Ascending aorta (tissue), 2 donors: ENCODE data around the gene KIF2C. TPM values are rescaled to one million over a fixed set of nuclear protein-coding genes. Genes with fewer than 3 reads are reported as not detected.

Experiments
- DNase-seq, 2 donors: peaks; one replicate each; pipeline ENCODE4 v3.0.0-alpha.2; 2019; ENCODE audit warnings: low spot score in 2 of 2
- H3K27ac ChIP-seq, 2 donors: fragments of 200-600 bp; sonication (generic); one replicate each; pipeline ENCODE4 v1.5.1; 2016 to 2017; ENCODE audit warnings: mild to moderate bottlenecking in 1 of 2
- H3K27me3 ChIP-seq: fragments of 200-600 bp; sonication (generic); one replicate; pipeline ENCODE4 v1.5.1; 2017
- H3K36me3 ChIP-seq, 2 donors: fragments of 200-600 bp; sonication (generic); one replicate each; pipeline ENCODE4 v1.5.1; 2016
- H3K4me1 ChIP-seq, 2 donors: fragments of 200-600 bp; sonication (generic); one replicate each; pipeline ENCODE4 v1.5.1; 2016 to 2017; ENCODE audit warnings: mild to moderate bottlenecking in 1 of 2
- H3K4me3 ChIP-seq, 2 donors: fragments of 200-600 bp; sonication (generic); one replicate each; pipeline ENCODE4 v1.5.1; 2016 to 2017; ENCODE audit warnings: mild to moderate bottlenecking in 1 of 2
- H3K9me3 ChIP-seq, 2 donors: fragments of 200-600 bp; sonication (generic); one replicate each; pipeline ENCODE4 v1.5.1; 2016
- intact Hi-C: fragments of 100-400 bp; cut with DNase I; formaldehyde crosslinking; loops from one replicate; pipeline ENCODE4 v1.15.1; 2023
- total RNA-seq: library from RNA; depleted of rRNA; stranded (reverse); fragments of >200 nt; gene quantifications from one replicate; pipeline ENCODE4 v1.1.0, GENCODE V29; 2016
- TF ChIP-seq, protein P1 (sequence below), 3 experiments: fragments of 200-600 bp in 2 of 3; fragments of 450-650 bp in 1 of 3; sonication (generic) in 2 of 3; IDR thresholded peaks; one replicate each; pipeline ENCODE4 v1.5.1; 2016 to 2019; ENCODE audit warnings: antibody characterized with exemption in 3 of 3, mild to moderate bottlenecking in 1 of 3, moderate library complexity in 1 of 3

The KIF2C gene
- total RNA-seq, 1 donor from 2014 or later = 0.53 TPM

GRCh38 chr1:44775078-44775929, 35.7 kb downstream of the KIF2C start, which contains the start of gene RPS8:
Gene RPS8 (plus strand): TSS chr1:44775540. CDS start chr1:44775597, 57 bp downstream.
- Histone ChIP-seq H3K4me3 (peak within 1 kb of the TSS; percentile 60 to 78), H3K4me1 (peaks cover 8 to 9% of the 10 kb centered on the region in 2 donors), H3K9me3 (no peaks in the 10 kb centered on the region), H3K27ac (peak within 1 kb of the TSS; percentile 89 to 93), H3K36me3 (peaks cover 20 to 36% of the 10 kb centered on the region in 2 donors), H3K27me3 (no peaks in the 10 kb centered on the region)
- intact Hi-C loops = loop anchor here (1.0 to 5.0 kb wide), 4 partner anchors 23 to 527 kb away; partner anchors contain the start of genes KIF2C and RNU5D-1
- TF ChIP-seq, protein P1, sequence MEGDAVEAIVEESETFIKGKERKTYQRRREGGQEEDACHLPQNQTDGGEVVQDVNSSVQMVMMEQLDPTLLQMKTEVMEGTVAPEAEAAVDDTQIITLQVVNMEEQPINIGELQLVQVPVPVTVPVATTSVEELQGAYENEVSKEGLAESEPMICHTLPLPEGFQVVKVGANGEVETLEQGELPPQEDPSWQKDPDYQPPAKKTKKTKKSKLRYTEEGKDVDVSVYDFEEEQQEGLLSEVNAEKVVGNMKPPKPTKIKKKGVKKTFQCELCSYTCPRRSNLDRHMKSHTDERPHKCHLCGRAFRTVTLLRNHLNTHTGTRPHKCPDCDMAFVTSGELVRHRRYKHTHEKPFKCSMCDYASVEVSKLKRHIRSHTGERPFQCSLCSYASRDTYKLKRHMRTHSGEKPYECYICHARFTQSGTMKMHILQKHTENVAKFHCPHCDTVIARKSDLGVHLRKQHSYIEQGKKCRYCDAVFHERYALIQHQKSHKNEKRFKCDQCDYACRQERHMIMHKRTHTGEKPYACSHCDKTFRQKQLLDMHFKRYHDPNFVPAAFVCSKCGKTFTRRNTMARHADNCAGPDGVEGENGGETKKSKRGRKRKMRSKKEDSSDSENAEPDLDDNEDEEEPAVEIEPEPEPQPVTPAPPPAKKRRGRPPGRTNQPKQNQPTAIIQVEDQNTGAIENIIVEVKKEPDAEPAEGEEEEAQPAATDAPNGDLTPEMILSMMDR (IDR thresholded peaks at IDR 0.05) = no peak
- DNase-seq = peak; percentile 56 to 96

DNA sequence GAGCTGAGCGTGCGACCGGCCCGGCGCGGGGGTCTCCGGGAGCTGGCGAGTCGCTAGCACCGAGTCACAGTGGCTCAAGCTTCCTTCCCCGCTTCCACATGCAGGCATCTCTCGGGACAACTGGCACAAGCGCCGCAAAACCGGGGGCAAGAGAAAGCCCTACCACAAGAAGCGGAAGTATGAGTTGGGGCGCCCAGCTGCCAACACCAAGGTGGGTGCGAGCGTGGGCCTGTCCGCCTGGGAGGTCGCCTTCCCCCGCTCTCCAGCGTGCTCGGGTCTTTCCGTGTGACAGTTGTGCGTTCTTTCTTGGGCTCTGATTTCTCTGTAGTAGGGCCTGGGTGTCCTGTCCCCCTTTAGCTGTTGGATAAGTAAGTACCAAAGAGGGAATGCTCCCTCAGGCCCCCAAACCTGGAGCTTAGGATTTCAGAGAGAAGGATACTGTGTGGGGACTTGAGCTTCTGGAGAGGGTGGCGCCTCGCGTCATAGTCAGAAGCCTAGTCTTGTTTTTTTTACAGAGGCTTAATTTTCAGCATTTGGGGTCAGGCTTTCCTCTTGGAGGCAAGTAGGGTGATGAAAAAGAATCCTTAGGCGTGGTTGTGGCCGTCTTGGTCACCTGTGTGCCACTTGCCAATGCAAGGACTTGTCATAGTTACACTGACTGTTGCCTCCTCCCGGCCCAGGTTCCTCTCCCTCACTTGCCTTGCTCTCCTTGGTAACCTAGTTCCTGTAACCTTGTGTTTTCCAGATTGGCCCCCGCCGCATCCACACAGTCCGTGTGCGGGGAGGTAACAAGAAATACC, 36.5 kb downstream of the KIF2C start:
- DNase-seq = no peak
- Histone ChIP-seq H3K27ac (peak overlapping the region; percentile 89 to 93), H3K36me3 (peaks cover 20 to 43% of the 10 kb centered on the region in 2 donors), H3K27me3 (no peaks in the 10 kb centered on the region), H3K4me3 (peak overlapping the region; percentile 60 to 78), H3K4me1 (peaks cover 8 to 9% of the 10 kb centered on the region in 2 donors), H3K9me3 (no peaks in the 10 kb centered on the region)
- intact Hi-C loops = loop anchor here (1.0 to 5.0 kb wide), 4 partner anchors 23 to 526 kb away; partner anchors contain the start of genes KIF2C and RNU5D-1
- TF ChIP-seq, protein P1 (IDR thresholded peaks at IDR 0.05) = no peak

- intact Hi-C loops = loop anchor here (5.0 kb wide), 1 partner anchor 526 kb away; no protein-coding TSS in a partner anchor
- TF ChIP-seq, protein P1 (IDR thresholded peaks at IDR 0.05) = no peak
- H3K4me1 ChIP-seq = peaks cover 8 to 9% of the 10 kb centered on the region in 2 donors
Observed at GRCh38 chr1:44776730-44777068, 37.1 kb downstream of the KIF2C start.

GRCh38 chr1:44777547-44777946, 37.9 kb downstream of the KIF2C start:
- no peak for DNase-seq
- no peak overlapping the region for H3K4me3 ChIP-seq
- intact Hi-C loops = loop anchor here (5.0 kb wide), 1 partner anchor 525 kb away; no protein-coding TSS in a partner anchor
- TF ChIP-seq, protein P1 (IDR thresholded peaks at IDR 0.05) = no peak
- peaks cover 8 to 9% of the 10 kb centered on the region in 2 donors for H3K4me1 ChIP-seq
- H3K27me3 ChIP-seq = no peaks in the 10 kb centered on the region
- no peaks in the 10 kb centered on the region for H3K9me3 ChIP-seq
- H3K36me3 ChIP-seq = peaks cover 20 to 43% of the 10 kb centered on the region in 2 donors
- no peak overlapping the region for H3K27ac ChIP-seq

More at GRCh38 chr1:44776730-44777068, 37.1 kb downstream of the KIF2C start:
- H3K27me3 ChIP-seq = no peaks in the 10 kb centered on the region
- H3K9me3 ChIP-seq = no peaks in the 10 kb centered on the region
- peak overlapping the region; percentile 60 to 78 for H3K4me3 ChIP-seq
- DNase-seq = no peak
- H3K36me3 ChIP-seq = peaks cover 20 to 43% of the 10 kb centered on the region in 2 donors
- peak overlapping the region; percentile 89 to 93 for H3K27ac ChIP-seq

GRCh38 chr1:44777969-44778635, 38.5 kb downstream of the KIF2C start:
- Histone ChIP-seq H3K36me3 (peaks cover 20 to 43% of the 10 kb centered on the region in 2 donors), H3K4me3 (no peak overlapping the region), H3K27me3 (no peaks in the 10 kb centered on the region), H3K27ac (no peak overlapping the region), H3K4me1 (peaks cover 8 to 9% of the 10 kb centered on the region in 2 donors), H3K9me3 (no peaks in the 10 kb centered on the region)
- TF ChIP-seq, protein P1 (IDR thresholded peaks at IDR 0.05) = no peak
- intact Hi-C loops = loop anchor here (5.0 kb wide), 1 partner anchor 524 kb away; no protein-coding TSS in a partner anchor
- DNase-seq = no peak
